Measurements from ENCODE around the gene HRH1.

DNA sequence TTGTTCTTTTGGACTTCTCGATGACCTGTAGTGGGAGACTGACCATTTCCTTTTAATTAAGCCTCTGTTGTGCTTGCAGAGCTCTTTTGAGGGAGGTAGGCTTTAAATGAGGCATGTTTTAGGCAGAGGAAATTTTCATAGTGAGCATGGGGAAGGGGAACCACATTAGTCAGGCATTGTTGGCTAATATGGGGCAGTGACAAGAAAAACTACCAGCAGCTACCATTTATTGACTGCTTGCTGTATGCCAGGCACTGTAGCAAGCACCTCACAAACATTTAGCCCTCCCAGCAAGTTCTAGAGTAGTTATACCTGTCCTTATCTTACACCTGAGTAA lies 128.8 kb downstream of the HRH1 start:
- TF ChIP-seq, protein P1, sequence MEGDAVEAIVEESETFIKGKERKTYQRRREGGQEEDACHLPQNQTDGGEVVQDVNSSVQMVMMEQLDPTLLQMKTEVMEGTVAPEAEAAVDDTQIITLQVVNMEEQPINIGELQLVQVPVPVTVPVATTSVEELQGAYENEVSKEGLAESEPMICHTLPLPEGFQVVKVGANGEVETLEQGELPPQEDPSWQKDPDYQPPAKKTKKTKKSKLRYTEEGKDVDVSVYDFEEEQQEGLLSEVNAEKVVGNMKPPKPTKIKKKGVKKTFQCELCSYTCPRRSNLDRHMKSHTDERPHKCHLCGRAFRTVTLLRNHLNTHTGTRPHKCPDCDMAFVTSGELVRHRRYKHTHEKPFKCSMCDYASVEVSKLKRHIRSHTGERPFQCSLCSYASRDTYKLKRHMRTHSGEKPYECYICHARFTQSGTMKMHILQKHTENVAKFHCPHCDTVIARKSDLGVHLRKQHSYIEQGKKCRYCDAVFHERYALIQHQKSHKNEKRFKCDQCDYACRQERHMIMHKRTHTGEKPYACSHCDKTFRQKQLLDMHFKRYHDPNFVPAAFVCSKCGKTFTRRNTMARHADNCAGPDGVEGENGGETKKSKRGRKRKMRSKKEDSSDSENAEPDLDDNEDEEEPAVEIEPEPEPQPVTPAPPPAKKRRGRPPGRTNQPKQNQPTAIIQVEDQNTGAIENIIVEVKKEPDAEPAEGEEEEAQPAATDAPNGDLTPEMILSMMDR (IDR thresholded peaks at IDR 0.05) = no peak
- TF ChIP-seq ZFX (IDR thresholded peaks at IDR 0.05; ENCODE audit: borderline replicate concordance) = no peak
